Activated naive CD4-positive, alpha-beta T cell (primary cell): Measurements from ENCODE around the gene ARX.

ENCODE experiments used
- DNase-seq, 4 experiments: peaks; one replicate each; lab custom pipeline; 2025; lab: John Stamatoyannopoulos, UW

Gene ARX

DNA sequence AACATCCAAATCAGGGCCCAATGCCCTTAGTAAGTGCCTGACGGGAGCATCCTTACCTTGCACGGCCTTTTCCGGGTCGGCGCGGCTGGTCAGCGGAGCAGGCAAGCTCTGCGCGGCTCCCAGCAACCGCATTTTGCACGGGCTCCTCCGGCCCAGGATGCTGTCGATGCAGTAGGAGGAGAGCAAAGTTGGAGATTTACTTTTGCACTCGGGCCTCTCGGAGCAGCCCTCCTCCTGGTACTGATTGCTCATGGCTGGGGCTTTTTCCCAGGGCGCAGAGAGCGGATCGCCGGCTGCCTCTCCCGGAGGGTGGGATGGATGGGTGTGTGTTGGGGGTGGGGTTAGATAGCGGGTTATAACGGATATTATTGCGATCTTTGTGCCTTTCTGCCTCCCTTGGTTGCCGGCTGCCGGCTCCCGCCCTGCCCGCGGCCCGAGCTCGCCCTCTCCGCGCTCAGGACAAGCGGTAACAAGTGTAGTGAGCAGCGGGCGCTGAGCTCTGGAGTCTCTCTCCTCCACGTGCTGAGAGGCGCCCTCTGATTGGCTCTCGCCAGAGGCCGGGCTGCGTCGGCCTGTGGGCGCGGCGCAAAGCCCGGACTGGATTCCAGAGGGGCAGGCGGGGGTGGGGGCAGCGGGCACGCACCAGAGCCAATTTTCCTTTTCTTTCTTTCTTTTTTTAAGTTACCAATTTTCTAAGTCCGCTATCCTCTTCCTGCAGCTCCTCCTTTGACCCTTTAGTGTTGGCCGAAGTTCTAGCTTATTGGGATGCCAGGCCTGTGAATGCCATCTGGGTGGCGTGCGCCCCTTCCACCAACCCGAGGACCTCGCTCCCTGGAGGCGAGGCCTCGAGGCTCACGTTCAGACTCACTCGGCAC lies at the start of gene ARX:
Gene ARX, minus strand, starts transcription at position 480 of the 875 bp plus-strand sequence. Its CDS starts 228 bp downstream, at position 252.
- DNase-seq = no peak

DNA sequence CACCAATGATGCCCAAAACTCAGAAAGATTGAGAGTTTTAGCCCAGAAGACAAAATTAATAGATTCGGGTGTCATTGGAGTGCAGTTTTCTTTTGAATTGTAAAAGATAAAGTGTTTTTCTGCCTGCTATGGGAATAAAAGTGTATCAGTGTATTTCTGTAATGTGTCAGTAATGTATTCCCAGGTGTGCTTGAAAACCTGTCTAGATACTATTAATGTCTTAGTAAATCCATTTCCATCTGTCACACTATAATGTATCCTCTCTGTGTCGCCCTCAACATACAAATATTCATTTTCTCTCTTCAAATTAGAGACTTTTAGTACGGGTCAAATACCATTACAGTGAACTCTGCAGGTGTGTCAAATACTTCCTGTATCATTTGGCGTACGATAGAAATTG lies 43.5 kb upstream of the ARX start:
- DNase-seq = no peak

DNA sequence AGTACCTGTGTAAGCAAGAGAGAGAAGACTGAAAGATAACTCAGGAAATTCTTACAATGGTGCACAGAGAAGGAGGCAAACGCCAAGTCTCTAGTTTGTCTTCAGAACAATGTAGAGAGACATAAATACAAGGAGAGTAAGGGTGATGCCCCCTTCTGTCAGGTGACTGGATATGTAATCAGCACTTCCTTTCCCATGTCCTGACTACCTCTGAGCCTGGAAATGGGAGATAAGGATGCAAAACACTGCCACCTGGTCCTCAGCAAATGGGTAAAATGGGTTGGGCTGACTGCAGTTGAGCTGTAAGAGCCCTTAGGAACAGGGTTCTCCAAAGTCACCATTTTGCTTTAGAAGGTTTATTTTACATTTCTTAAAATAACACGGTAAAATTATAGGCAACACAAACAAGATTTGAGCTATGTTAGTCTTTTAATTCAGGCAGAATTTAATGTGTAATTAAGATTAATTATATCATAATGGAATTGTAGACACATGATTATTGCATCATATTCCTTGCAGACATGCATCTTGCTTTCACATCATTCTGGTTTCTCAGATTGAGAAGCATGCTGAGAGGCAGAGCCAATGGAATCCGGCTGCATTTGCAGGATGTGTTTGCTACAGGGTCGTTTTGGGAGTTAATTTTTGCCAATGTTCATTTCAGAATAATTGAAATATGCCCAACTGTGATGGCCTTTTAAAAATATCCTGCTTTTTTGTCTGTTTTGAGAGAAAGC lies 37.2 kb upstream of the ARX start:
- DNase-seq = no peak

DNA sequence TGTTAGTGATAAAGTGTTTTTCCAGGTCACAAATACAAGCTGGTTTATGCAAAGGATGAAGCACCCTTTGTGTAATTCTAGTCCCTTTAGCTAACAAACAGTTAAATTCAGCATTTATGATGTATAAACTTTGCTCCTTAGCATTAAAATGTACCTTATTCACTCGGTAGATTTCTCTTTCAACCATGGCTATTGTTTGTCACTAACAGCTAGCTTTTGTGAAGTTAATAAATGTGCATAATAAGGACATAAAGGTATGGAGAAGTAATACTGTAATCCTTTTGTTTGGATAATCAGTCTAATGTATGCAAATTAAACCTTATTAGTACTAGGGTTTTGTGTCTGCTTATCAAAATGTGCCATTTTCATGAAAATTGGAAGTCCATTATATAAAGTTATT lies 34.2 kb upstream of the ARX start:
- DNase-seq = no peak

DNA sequence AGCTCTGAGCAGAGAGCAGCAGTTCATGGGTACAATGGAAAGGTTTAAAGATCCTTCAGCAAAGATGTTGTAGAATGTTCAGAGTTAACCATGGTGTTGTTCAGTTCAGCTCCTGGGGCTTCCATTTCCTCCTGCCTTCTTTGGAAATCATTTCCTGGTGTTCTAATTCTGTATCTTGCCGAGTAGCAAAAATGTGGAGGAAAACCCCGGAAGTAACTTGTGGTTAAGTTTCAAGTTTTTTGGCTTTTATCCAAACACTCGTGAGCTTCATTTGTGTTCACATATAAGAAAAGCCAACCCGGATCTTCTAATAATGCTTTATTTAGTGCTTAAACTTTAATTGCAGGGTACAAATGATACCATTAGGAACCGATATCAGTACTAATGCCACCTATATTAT lies 33.6 kb upstream of the ARX start:
- DNase-seq = no peak

DNA sequence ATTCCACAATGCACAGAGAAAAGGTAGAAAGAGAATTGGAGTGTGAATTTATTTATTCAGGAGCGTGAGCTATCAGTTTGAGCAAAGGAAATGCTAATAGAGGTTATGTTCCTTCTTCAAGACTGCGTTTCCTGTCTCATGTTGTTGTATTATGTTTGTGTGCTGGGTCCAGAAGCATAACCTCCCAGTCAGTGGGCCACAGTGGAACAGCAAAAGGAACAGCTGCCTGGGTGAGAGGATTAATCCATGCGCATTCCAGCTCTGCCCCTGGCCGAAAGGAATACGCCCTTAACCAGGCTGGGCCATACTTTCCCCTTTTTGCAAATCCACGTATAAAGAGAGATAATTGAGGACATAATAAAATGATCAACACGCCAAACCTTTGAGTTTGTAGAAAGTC lies 32.4 kb upstream of the ARX start:
- no peak for DNase-seq

DNA sequence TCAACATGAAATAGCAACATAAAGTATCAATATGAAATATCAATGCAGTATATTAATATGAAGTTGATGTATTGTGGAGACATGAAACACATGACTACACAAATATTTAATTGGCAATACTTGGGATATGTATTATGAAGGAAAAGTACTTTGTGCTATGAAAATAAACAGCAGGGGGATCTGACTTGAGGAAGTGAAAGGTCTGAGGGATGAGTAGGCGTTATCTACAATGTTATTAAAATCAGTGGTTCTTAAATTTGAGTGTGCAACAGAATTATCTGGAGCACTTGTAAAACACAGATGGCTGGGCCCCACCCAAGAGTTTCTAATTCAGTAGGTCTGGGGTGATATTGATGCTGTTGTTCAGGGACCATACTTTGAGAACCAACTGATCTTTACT lies 27.4 kb upstream of the ARX start:
- DNase-seq = no peak

DNA sequence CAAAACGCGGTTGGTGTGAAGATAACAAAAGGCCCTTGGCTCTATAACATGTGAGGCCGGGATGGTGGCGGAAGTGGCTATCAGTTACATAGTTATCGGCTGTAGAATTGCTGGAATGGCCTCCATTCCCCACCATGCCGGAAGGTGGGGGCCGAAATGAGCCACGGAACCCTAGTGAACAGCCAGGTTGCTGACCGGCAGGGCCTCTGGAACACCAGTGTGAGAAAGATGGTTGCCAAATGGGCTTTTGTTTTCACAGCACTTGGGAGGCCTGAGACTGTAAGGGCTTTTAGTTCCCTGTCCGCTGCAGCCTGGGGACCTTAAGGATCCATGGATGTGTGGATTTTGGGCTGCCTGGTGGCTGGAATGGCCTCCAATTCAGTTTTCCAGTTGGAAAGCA lies 23.3 kb upstream of the ARX start:
- DNase-seq = no peak

DNA sequence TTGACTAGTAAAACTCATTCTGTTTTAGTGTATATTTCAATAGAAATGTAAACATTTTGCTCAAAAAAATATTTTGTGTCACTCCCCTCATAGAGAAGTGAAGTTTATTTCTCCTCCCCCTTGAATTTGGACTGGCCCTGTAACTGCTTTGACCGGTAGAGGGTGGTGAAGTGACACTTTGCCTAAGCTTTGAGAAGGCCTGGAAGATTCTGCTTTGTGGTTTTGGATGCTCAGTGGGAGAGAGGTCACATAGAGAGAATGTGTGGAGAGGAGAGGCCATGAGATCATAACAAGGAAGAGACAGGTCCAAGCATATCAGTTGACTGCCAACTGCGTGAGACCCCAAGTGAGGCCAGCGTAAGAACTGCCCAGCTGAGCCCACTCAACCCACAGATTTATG lies 19.1 kb upstream of the ARX start:
- DNase-seq = no peak

DNA sequence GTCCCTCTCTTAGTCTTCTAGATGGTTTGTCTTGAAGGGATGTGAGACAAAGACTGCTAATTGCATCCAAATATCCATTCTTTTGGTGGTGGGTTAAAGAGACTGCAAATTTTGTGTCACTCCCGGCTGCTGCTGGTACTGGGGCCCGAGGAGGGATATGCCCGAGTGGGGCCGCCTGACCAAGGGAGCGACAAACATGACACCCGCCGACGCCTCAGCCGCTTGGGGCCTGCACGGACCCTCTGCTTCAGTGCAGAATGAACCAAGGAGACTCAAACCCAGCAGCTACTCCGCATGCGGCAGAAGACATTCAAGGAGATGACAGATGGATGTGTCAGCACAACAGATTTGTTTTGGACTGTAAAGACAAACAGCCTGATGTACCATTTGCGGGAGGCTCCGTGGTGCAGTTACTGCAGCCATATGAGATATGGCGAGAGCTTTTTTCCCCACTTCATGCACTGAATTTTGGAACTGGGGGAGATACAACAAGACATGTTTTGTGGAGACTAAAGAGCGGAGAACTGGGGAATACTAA lies 13.6 kb upstream of the ARX start:
- DNase-seq = no peak

DNA sequence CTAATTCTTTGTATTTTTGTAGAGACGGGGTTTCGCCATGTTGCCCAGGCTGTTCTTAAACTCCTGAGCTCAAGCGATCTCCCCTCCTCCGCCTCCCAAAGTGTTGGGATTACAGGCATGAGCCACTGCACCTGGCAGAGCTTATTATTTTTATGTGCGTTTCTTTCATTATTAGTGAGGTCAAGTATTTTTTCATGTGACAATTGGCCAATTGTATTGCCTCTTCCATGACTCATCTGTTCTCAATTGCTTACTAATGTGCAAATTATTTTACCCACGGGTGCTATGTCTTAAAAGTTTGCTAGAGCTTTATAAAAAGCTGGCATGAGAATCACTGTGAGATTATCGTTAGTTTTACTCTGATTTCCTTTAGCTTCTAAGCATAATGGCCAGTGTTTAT lies 13.0 kb upstream of the ARX start:
- DNase-seq = no peak

DNA sequence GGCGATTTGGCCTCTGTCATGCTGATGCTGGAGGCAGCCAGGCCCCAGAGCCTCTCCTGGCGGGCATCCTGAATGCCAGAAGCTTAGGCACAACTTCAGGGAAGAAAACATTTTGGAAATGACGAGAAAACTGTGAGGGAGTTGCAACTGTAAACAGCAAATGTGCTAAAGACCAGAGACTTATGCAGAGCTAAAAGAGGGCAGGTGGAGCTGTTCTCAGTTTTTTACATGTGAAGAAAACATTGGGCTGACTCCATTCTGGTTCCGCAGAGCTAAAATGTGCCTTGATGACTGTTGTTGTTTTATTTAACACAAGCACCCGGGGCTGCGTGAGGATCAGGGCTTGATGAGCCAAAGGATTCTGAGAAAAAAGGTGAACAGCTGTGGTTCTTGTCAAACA lies 10.8 kb upstream of the ARX start:
- no peak for DNase-seq

DNA sequence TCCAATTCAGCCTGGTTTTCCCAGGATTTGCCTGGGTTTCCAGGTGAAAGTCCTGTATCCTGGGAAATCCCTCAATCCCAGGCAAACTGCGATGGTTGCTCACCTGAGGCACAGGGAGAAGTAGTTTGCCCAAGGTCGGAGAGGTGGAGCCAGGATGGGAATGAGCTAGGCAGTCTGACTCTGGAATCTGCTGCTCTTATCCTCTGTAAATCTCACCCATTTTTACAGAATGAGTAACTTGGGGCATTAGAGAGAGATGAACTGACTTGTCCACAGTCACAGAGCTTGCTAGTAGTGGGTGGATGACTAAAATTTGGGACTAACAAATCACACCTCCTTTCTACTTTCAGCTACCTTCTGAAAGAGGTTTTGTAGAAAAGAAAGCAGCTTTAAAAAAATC lies 9.8 kb upstream of the ARX start:
- no peak for DNase-seq

DNA sequence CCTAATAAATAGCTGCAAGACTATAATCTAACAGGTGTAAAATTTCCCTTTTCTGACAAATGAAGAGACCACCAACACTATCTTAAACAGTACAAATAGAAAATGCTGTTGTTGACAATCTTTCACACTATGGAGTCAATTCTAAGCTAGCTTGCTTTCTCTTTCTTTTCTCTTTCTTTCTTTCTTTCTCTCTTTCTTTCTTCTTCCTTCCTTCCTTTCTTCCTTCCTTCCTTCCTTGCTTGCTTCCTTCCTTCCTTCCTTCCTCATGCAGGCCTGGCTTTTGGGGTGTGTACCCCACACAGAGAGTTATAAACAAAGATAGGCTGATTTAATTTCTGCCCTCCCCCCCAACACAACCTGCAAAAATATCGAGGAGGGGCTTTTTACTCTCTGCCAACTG lies 8.1 kb upstream of the ARX start:
- no peak for DNase-seq

DNA sequence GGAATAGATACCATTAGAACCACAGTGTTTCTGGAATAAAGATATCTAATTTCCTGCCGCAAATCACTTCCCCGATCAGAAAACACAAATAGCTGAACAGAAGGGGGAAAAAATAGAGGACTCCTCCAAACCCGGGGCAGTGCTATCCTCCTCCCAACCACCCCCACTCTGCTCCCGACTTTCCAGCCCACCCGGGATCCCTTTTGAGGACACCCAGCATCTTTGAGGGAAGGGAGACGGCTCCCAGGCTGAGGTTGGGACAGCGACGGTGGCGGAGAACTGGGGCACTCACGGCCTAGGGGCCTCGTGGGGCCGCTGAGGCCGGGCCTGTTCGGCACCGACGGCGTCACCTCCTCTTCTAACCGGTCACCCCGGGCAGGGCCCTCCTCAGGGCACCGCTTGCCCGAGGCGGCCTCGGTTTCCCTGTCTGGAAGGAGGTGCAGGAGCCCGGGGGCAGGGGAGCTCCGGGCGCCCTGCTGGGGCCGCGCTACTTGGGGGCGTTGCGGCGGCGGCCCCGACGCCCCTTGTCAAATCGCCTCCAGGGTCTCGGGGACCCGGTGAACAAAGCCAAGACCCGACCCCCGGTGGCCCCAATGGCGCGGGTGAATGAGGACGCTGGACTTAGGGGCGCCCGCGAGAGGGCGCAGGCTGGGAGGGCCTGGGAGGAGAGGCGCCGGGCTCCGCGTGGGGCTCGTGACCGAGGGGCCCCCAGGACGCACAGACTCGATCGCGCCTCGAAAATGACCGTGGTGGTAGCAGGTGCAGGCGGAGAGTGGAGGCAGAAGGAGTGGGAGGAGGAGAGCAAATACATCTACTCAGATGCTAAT lies 6.9 kb upstream of the ARX start:
- DNase-seq = no peak

DNA sequence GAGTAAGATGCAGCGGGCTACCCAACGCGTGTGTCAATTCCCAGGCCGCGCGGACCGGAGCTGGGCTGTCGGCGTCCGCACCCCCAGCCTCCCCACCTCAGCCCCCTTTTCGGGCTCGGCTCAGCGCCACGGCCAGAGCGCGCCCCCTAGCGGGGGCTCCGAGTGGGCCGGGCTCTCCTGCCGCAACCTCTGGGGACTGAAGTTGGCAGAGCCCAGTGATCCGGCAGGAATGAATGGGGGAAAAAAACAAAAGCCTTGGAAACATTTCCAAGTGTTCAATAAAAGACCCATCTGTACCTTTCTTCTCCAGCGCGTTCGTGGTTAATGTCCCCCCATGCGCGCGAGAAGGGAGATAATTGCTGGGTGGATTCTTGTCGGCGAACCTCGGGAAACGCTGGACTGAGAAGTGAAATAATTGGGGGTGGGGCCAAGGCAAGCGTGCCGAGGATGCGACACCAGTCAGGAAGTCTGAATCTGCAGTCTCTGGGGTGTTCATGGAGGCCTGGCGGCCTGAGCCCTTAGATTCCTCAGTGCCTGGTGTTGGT lies 5.2 kb upstream of the ARX start:
- DNase-seq = no peak

DNA sequence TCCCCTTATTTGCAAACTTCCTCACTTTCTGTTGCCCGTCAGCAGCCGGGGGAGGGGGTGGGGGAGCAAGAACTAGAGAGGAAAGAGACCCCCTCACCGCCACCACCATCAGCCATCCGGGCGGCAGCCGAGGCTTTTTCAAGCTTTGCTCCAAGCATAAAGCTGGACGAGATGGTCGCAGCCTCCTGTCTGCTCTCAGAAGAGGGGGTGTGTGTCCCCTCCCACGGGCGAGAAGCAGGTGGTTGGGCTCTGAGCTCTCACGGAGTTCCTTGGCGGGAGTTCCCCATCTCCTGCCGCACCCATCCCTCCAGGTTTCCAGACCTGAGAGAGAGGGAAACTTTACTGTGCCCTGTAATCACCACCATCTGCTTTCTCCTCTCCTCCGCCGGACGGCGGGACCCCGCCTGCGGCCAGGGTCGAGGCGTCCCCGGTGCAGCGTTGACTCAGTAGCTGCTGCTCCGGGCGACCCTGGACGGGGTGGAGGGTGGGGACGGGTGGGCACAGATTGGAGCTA lies 4.7 kb upstream of the ARX start:
- no peak for DNase-seq

DNA sequence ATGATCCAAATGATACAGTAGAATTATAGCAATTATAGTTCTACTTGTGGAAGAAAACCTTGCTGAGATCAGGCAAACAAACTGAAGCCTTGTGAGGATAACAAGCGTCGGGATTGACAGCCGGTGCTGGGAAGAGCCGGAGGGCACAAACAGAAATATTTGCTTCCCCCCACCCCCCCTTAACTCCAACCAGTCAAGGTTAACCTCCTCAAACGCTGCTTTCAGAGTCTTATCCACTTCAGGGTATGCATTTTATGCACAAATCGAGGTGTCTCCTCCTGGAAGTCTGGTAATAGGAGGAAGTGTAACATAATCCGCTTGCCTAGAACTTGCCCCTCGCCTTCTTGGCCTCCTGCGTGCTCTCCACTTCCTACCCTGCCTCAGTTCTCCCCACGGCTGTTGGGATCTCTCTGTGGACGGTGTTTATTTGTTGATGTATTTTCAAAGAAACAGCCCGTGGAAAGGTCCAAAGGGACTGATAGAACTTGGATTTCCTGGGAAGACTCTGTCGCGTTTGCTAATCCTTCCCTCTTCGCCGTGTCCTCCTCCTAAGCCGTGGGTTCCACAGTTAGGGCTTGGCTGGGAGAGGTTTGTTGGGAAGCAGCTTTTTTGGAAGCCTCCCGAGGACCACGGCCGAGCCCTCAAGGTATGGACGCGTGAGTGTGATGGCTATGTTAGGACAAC lies 4.1 kb upstream of the ARX start:
- no peak for DNase-seq

DNA sequence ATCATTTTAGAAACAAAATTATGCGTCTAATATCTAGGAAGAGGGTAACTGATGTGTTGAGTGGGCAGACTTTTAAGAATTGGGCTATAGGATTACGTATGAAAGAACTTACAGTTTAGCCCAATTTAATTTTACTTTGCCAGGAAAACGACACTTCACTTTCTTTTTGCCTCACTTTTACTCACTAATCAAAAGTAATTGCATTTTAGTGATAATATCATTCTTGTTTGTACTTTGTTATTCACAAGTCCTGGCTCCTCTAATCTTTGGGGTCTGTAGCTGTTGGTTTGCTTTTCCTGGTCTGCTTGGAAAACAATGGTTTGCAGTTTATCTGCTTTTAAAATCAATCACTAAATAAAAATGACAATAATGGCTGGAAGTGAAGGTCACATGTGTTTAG lies 2.9 kb upstream of the ARX start:
- no peak for DNase-seq

DNA sequence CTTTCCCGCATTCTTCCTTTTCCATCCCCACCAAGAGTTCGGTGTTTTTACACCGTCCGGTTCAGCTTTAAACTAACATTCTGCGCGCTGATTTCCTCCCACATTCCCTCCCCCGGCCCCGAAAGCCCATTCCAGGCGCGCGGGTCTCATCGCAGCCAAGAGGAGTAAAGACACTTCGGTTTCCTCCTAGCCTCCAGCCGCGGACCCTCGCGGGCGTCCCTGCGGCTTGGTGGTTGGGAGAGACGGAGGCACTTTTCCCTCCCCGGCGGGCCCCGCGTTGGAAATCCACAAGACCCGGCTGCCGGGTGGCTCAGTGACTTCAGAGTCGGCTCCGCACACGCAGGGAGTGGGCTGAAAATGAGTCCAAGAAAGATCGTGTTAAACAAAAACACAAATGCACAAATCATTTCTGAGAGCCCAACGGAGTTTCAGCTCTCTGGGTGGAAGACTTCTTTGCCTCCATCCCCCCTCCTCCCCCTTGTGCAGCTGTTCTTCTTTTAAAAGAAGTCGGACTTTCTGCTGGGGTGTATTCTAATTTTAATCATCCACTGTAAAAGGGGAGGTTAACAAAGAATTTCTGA lies 2.0 kb upstream of the ARX start:
- DNase-seq = no peak
